H1 (cell line): ENCODE results near the gene ATOH1.
A peak's percentile ranks its signal among the peaks of the same experiment; 100 is the strongest.

Experiments used
- ASH2L ChIP-seq: fragments of 200-600, 300-600 bp; sonication (generic); IDR thresholded peaks from one replicate; pipeline ENCODE4 v1.7.1; 2017; ENCODE audit warnings: low read length
- CTCF ChIP-seq, 3 experiments: IDR thresholded peaks; 1 replicate in 2 of 3; 2 replicates in 1 of 3; pipeline versions ENCODE4 v1.5.1 to v1.6.1; 2011; ENCODE audit warnings: low read length in 3 of 3, mild to moderate bottlenecking in 3 of 3, inconsistent platforms in 2 of 3, low read depth in 1 of 3, moderate library complexity in 1 of 3; ENCODE audit not compliant: insufficient read depth in 1 of 3; ENCODE audit errors: control extremely low read depth in 1 of 3
- EP300 ChIP-seq, 2 experiments: IDR thresholded peaks; 1 replicate in 1 of 2; 2 replicates in 1 of 2; pipeline ENCODE4 v1.6.1; 2011 to 2012; ENCODE audit warnings: low read depth in 2 of 2, low read length in 2 of 2, mild to moderate bottlenecking in 2 of 2, borderline replicate concordance in 1 of 2, inconsistent platforms in 1 of 2, moderate library complexity in 1 of 2
- JUND ChIP-seq: IDR thresholded peaks from 2 replicates; pipeline ENCODE4 v1.6.1; 2011; ENCODE audit warnings: mild to moderate bottlenecking, improper control_type of control experiment, low read length
- KDM5A ChIP-seq: fragments of 200-600 bp; IDR thresholded peaks from 2 replicates; pipeline ENCODE4 v1.7.1; 2012; ENCODE audit warnings: mild to moderate bottlenecking, low read length, inconsistent platforms, mixed read lengths
- POLR2A ChIP-seq, 2 experiments: IDR thresholded peaks; 1 replicate in 1 of 2; 2 replicates in 1 of 2; pipeline ENCODE4 v1.6.1; 2011; ENCODE audit warnings: low read depth in 2 of 2, low read length in 2 of 2, mild to moderate bottlenecking in 2 of 2; ENCODE audit errors: control extremely low read depth in 1 of 2
- TAF1 ChIP-seq: IDR thresholded peaks from 2 replicates; pipeline ENCODE4 v1.6.1; 2011; ENCODE audit warnings: mild to moderate bottlenecking, low read depth, low read length

- TF ChIP-seq CTCF (IDR thresholded peaks at IDR 0.05; ENCODE audit: control extremely low read depth in 1 of 3, insufficient read depth in 1 of 3, low read depth in 1 of 3, low read length in 3 of 3) (no peak), KDM5A (no peak), JUND (no peak), EP300 (IDR thresholded peaks at IDR 0.05; ENCODE audit: borderline replicate concordance in 1 of 2, low read depth in 2 of 2, low read length in 2 of 2) (no peak), ASH2L (peak; percentile 61), TAF1 (no peak), POLR2A (IDR thresholded peaks at IDR 0.05; ENCODE audit: control extremely low read depth in 1 of 2, low read depth in 2 of 2, low read length in 2 of 2) (no peak)
Observed at GRCh38 chr4:93828995-93829819, 654 bp downstream of the ATOH1 start.
